ENCODE data around the gene PDE4B.

DNA sequence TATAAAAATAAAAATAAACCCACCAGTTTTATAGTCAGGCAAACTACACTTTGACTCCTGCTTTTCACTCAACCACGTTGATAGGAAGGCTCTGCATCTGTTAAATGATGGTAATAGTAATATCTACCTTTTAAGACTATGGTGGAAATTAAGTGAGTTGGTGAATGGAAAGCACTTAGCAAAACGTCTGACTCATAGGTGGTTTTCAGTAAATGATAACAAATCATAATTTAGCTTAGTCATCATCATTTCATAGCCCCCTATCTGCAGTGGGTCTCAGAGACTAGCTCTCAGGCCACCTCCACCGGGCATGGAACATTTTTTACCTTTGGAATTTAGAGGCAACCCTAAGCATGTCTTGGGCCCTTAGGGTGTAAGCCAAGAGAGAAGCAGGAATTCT lies 160.0 kb downstream of the PDE4B start:
- TF ChIP-seq, protein P1, sequence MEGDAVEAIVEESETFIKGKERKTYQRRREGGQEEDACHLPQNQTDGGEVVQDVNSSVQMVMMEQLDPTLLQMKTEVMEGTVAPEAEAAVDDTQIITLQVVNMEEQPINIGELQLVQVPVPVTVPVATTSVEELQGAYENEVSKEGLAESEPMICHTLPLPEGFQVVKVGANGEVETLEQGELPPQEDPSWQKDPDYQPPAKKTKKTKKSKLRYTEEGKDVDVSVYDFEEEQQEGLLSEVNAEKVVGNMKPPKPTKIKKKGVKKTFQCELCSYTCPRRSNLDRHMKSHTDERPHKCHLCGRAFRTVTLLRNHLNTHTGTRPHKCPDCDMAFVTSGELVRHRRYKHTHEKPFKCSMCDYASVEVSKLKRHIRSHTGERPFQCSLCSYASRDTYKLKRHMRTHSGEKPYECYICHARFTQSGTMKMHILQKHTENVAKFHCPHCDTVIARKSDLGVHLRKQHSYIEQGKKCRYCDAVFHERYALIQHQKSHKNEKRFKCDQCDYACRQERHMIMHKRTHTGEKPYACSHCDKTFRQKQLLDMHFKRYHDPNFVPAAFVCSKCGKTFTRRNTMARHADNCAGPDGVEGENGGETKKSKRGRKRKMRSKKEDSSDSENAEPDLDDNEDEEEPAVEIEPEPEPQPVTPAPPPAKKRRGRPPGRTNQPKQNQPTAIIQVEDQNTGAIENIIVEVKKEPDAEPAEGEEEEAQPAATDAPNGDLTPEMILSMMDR (conservative IDR thresholded peaks at IDR 0.05; ENCODE audit: low read length), result no peak
- no peak for TF ChIP-seq EZH2phosphoT487 (IDR thresholded peaks at IDR 0.05; ENCODE audit: borderline replicate concordance)

All from Loucy (cell line).